Endothelial cell of hepatic sinusoid (primary cell): ENCODE results near the gene MAN1A1.

Experiments used
- in situ Hi-C: cut with HindIII; loops from 2 replicates; pipeline ENCODE4 v1.10.0; 2017; ENCODE audit warnings: low sequenced_read_pairs

The MAN1A1 gene

GRCh38 chr6:119205911-119206618, 143.5 kb downstream of the MAN1A1 start:
- in situ Hi-C loops, result no loop called here

GRCh38 chr6:119204719-119205118, 144.8 kb downstream of the MAN1A1 start:
- in situ Hi-C loops, result no loop called here

GRCh38 chr6:119201480-119201879, 148.1 kb downstream of the MAN1A1 start:
- in situ Hi-C loops, result no loop called here

DNA sequence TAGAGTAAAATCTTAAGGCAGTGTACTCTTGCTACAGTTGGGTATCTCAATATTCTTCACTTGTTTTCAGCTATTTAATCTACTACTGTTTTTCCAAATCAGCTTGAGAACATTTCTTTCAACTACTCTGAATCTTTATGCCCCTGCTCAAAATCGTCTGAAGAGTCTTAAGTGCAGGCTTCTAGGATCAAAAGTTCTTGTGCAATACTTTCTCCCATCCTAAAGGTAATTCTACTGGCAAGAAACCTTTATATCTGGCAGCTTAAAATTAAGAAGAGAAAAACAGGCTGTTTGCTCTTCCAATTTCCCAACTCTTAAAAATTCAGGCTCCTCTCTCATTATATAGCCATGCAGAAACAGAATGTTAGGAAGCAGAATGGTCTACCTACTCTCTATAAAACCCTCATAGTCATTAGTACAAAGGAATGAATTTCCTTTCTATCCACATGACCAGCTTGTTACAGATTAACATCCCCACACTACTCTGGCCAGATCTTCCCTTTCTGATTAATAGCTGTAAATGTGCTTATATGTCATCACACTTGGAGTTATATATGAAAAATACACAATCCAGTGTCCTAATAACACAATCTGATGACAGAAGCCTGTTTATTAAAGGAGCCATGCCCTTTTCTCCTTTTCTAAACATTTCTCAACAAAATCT, 148.9 kb downstream of the MAN1A1 start:
- in situ Hi-C loops, result no loop called here

DNA sequence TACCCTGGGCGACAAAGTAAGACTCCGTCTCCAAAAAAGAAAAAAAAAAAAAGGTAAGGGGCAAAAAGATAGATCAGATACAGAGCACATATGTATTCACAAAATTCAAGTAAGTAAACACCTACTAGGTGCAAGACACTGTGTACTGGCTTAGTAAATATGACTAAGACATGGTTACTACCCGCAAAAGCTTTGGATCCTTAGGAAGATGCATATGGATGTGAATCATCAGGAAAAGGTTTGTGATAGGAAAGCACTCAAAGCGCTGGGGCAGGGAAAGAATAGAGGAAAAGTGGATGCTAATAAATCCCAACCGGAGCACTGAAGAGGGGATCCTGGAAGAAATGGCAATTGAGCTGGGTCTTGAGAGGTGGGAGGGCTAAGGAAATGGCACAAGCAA, 152.3 kb downstream of the MAN1A1 start:
- in situ Hi-C loops, result no loop called here

DNA sequence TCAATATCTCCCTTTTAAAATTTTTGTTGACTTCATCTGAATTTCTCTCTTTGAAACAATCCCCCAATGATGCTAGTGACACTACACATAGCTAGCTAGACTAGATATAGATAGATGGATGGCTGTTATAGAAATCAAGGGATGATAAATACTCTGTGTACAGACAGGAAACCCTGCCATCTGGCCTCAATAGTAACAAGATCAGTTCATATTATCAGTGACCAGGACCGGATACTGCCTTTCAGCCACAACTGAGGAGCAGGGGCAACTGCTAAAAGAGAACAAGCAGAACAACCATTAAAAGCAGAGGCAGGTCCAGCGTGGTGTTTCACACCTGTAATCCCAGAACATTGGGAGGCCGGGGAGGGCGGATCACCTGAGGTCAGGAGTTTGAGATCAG, 152.8 kb downstream of the MAN1A1 start:
- in situ Hi-C loops, result no loop called here

DNA sequence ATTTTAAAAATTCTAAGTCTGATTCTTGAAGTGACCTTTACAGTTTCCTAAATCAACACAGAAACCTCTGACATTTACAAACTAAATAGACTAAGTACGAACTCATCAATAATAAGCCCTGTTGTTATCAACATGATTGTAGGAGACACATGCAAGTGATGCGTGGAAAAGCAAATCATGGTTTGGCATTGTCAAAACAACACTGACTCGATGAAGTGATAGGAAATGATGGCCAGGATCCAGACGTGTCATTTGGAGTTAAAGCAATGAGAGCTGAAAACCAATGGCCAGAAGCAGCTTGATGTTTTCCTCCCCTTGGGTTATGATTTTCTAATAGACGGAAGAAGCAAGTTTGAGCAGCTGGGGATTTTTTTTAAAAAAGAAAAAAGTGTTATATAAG, 153.7 kb downstream of the MAN1A1 start:
- in situ Hi-C loops, result no loop called here

- in situ Hi-C loops, result no loop called here
Measured at GRCh38 chr6:119195204-119195603, 154.4 kb downstream of the MAN1A1 start.

- in situ Hi-C loops, result no loop called here
Measured at GRCh38 chr6:119193707-119194106, 155.9 kb downstream of the MAN1A1 start.

- in situ Hi-C loops, result no loop called here
Measured at GRCh38 chr6:119192200-119192599, 157.4 kb downstream of the MAN1A1 start.

- in situ Hi-C loops, result no loop called here
Measured at GRCh38 chr6:119190176-119190575, 159.4 kb downstream of the MAN1A1 start.

DNA sequence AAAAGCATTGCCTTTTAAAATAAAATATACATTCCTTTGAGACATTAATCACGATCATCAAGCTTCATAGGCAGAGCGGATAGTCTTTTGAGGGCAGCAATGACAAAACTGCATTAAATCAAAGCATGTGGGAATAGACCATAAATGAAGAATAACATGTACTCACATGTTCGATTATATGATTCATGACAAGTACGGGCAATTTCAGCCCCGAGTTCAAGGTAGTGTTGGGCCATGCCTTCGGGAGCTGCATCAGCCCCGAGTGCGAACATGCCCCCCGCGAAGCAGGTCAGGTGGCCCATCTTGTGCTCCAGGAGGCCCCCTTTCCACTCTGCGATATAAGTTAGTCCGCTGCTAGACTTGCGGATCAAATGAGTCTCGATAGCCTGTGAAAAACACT, 160.1 kb downstream of the MAN1A1 start:
- in situ Hi-C loops, result no loop called here

GRCh38 chr6:119187596-119187995, 162.0 kb downstream of the MAN1A1 start:
- in situ Hi-C loops, result no loop called here

- in situ Hi-C loops, result no loop called here
Measured at GRCh38 chr6:119186490-119186889, 163.1 kb downstream of the MAN1A1 start.

- in situ Hi-C loops, result no loop called here
Measured at GRCh38 chr6:119184008-119184648, 165.4 kb downstream of the MAN1A1 start.

GRCh38 chr6:119183457-119183856, 166.1 kb downstream of the MAN1A1 start:
- in situ Hi-C loops, result no loop called here

DNA sequence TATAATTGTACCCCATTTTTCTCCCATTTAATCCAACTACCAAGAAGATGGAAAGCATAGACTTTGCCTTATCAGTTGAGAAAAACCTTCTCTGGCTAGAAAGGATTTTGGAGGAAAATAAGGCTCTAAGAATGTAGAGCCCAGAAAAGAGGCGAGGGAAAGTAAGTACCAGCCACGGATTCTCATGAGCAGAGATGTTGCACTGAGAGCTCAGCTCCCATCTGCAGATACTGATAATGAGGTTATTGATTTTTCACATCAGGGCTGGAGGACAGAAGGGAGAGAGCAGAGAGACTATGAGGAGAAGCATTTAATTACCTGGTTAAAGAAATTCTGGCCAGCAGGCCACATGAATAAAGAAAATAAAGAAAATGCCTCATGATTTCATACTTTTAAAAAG, 166.7 kb downstream of the MAN1A1 start:
- in situ Hi-C loops, result no loop called here

DNA sequence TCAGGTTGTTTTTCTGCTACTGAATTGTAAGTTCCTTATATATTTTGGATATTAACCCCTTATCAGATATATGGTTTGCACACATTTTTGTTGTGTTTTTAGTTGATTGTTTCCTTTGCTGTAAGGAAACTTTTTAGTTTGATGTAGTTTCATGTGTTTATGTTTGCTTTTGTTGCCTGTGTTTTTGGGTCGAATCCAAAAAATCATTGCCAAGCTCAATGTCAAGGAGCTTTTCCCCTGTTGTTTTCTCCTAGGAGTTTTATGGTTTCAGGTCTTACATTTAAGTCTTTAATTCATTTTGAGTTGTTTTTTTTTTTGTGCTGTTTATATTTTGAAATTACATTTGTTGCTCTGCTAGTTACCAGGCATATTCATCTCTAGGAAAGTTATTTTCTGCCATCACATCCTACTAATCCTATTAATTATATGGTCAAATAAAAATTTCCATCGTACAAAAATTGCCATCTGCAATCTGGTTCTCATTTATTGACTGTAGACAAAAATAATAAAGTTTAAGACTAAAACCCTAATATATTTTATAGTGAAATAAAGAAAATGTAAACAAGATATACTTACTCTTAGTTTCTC, 167.3 kb downstream of the MAN1A1 start:
- in situ Hi-C loops, result no loop called here

- in situ Hi-C loops, result no loop called here
Measured at GRCh38 chr6:119181046-119181445, 168.5 kb downstream of the MAN1A1 start.

GRCh38 chr6:119179842-119180241, 169.7 kb downstream of the MAN1A1 start:
- in situ Hi-C loops, result no loop called here

DNA sequence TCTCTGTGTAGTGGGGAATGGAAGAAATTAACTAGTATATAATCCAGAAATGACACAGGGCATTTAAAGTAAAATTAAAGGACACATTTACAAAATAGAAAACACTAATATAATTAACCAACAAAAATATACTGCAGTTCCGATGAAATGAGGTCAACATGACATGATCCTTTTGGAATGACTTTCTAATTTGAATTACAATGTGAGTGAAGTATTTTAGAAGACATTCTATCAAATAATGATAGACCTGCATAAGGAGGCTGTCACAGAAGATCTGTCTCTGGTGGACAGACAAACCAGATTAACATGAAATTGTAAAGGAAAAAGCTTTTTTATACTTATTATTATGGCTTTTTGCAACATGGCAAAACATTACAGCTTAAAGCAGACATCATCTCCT, 170.5 kb downstream of the MAN1A1 start:
- in situ Hi-C loops, result no loop called here

- in situ Hi-C loops, result no loop called here
Measured at GRCh38 chr6:119176445-119176844, 173.1 kb downstream of the MAN1A1 start.
